ENCODE results near the gene CMIP. TPM values are rescaled to one million over a fixed set of nuclear protein-coding genes. Genes with fewer than 3 reads are reported as not detected.
A peak's percentile ranks its signal among the peaks of the same experiment; 100 is the strongest.

The CMIP gene
- total RNA-seq, 4 donors from 2014 or later, result 40.0 to 69.6 (median 47.0) TPM

DNA sequence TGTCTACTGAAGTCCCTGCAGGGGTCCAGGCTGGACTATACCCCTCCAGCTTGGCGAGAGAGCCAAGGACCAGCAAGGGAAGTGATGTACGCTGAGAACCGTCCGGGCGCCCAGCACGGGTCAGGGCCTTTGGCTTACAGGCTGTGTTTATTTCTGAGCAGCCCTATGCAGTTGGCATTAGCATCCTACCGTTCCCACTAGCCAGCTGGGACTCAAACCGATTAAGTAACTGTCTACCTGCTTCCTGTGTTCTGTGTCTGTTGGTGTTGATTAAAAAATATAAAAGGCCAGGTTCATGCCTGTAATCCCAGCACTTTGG, 73.8 kb downstream of the CMIP start:
- H3K27me3 ChIP-seq, result no peaks in the 10 kb centered on the region
- H3K4me1 ChIP-seq, result peaks cover 4 to 24% (median 8%) of the 10 kb centered on the region in 4 donors
- DNase-seq, result no peak
- no peak overlapping the region for H3K27ac ChIP-seq
- intact Hi-C loops (cut with DNase I; ENCODE audit: low total_unique reads), result no loop called here
- in situ Hi-C loops (cut with MboI; ENCODE audit: low pct_ligation_motif_present in 1 of 4, low pct_unique_long_range_greater_than_20kb in 1 of 4, low sequenced_read_pairs in 3 of 4), result no loop called here
- H3K36me3 ChIP-seq, result no peaks in the 10 kb centered on the region
- WGBS, 2 donors (ENCODE audit: low coverage in 1 of 2), result 88% methylated on average over 6 of the region's 8 CpGs; no CpG with 5 or more reads in 1 of the 2 donors
- H3K9me3 ChIP-seq, result no peaks in the 10 kb centered on the region
- TF ChIP-seq EP300 (IDR thresholded peaks at IDR 0.05; ENCODE audit: low read depth) (no peak), POLR2AphosphoS5 (IDR thresholded peaks at IDR 0.05) (no peak), POLR2A (IDR thresholded peaks at IDR 0.05) (no peak)
- TF ChIP-seq, protein P1, sequence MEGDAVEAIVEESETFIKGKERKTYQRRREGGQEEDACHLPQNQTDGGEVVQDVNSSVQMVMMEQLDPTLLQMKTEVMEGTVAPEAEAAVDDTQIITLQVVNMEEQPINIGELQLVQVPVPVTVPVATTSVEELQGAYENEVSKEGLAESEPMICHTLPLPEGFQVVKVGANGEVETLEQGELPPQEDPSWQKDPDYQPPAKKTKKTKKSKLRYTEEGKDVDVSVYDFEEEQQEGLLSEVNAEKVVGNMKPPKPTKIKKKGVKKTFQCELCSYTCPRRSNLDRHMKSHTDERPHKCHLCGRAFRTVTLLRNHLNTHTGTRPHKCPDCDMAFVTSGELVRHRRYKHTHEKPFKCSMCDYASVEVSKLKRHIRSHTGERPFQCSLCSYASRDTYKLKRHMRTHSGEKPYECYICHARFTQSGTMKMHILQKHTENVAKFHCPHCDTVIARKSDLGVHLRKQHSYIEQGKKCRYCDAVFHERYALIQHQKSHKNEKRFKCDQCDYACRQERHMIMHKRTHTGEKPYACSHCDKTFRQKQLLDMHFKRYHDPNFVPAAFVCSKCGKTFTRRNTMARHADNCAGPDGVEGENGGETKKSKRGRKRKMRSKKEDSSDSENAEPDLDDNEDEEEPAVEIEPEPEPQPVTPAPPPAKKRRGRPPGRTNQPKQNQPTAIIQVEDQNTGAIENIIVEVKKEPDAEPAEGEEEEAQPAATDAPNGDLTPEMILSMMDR (IDR thresholded peaks at IDR 0.05), result no peak
- H3K4me3 ChIP-seq, result no peak overlapping the region

DNA sequence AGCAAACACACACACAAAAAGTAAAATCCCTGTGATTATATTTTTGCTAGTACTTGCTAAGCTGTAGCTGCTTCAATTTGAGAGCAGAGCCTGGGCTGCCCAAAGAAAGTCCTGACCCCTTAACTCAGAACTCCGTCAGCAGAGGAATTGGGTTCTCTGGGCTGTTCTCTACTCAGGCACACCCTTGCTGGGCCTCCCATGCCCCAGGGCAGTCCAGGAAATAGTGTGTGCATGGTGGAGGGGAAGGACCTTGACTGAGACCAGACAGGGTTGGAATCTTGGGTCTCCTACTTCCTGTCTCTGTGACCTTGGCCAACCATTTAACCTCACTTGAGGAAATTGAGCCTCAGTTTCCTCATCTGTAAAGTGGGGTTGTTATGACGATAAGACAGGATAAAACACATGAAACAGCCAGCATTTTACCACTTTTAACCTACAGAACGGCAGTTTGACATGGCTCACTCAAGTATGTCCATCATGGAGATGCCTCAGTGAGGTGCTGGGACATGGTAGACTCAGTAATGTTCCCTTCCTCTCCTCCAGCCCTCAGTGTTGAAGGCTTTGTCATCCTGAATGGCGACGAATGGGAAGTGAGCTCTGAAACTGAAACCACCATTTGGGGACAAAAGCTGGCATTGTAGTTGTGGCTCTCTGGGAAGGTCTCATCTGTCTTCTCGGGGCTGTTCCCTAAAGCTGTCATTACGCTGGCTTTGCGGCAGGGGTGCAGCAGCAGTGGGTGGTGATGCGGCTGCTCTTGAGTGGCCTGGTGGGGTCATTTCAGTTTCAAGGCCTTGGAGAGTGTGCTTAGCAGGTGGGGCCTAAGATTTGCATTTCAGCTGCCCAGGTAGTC, 74.9 kb downstream of the CMIP start:
- Histone ChIP-seq H3K9me3 (no peaks in the 10 kb centered on the region), H3K4me3 (no peak overlapping the region), H3K36me3 (no peaks in the 10 kb centered on the region), H3K27me3 (no peaks in the 10 kb centered on the region), H3K27ac (peak overlapping the region in 1 of 4 donors; percentile 48), H3K4me1 (peaks cover 0 to 15% (median under 1%) of the 10 kb centered on the region in 4 donors)
- no peak for TF ChIP-seq POLR2A (IDR thresholded peaks at IDR 0.05)
- TF ChIP-seq, protein P1 (IDR thresholded peaks at IDR 0.05), result no peak
- TF ChIP-seq EP300 (IDR thresholded peaks at IDR 0.05; ENCODE audit: low read depth), result no peak
- TF ChIP-seq POLR2AphosphoS5 (IDR thresholded peaks at IDR 0.05), result no peak
- WGBS, 2 donors (ENCODE audit: low coverage in 1 of 2), result 80% methylated on average over 9 of the region's 9 CpGs; no CpG with 5 or more reads in 1 of the 2 donors
- intact Hi-C loops (cut with DNase I; ENCODE audit: low total_unique reads) (no loop called here), in situ Hi-C loops (cut with MboI; ENCODE audit: low pct_ligation_motif_present in 1 of 4, low pct_unique_long_range_greater_than_20kb in 1 of 4, low sequenced_read_pairs in 3 of 4) (no loop called here)
- no peak for DNase-seq

DNA sequence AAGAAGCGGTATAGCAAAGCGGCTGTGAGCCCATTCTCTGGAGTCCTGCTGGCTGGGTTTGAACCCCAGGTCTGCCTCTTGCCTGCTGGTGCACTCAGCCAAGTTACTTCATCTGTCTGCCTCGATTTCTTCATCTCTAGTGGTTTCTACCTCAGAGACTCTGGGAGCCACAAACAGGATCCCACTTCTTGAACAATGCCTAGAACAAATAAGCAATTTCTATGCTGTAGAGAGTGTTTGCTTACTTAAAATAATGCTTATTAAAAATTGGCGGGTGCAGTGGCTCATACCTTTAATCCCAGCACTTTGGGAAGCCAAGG, 75.5 kb downstream of the CMIP start:
- H3K36me3 ChIP-seq, result no peaks in the 10 kb centered on the region
- in situ Hi-C loops (cut with MboI; ENCODE audit: low pct_ligation_motif_present in 1 of 4, low pct_unique_long_range_greater_than_20kb in 1 of 4, low sequenced_read_pairs in 3 of 4) (no loop called here), intact Hi-C loops (cut with DNase I; ENCODE audit: low total_unique reads) (no loop called here)
- no peaks in the 10 kb centered on the region for H3K9me3 ChIP-seq
- WGBS, 2 donors (ENCODE audit: low coverage in 1 of 2), result 88 to 100% methylated on average over 1 to 4 of the region's 4 CpGs
- no peak overlapping the region for H3K4me3 ChIP-seq
- peaks cover 0 to 15% (median 0%) of the 10 kb centered on the region in 4 donors for H3K4me1 ChIP-seq
- no peaks in the 10 kb centered on the region for H3K27me3 ChIP-seq
- DNase-seq, result no peak
- peak overlapping the region in 1 of 4 donors; percentile 2 for H3K27ac ChIP-seq
- TF ChIP-seq POLR2AphosphoS5 (IDR thresholded peaks at IDR 0.05), result no peak
- no peak for TF ChIP-seq EP300 (IDR thresholded peaks at IDR 0.05; ENCODE audit: low read depth)
- TF ChIP-seq POLR2A (IDR thresholded peaks at IDR 0.05), result no peak
- TF ChIP-seq, protein P1 (IDR thresholded peaks at IDR 0.05), result no peak

DNA sequence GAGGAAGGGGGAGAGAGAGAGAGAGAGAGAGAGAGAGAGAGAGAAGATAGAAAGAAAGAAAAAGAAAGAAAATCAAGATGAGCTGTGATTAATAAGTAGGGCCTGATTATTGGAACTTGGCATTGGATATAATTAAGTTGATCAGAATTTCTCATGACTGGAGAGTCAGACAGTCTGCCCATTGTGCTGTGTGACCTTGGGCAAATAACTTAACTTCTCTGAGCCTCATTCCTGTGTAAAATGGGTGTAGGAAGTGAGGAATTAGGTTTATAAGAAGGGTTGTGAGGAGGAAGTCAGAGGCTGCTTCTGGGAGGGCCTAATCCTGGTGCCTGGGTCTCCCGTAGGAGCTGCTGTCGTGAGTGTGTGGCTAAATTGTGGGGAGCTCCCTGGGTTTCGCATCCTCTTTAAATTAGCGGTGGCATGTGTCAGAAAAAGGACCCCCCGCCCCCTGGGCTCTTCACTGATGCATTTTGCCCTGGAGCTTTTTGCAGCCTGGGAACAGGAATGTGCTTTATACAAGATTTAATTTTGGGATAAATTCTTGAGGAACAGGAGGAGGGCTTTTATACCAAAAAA, 76.0 kb downstream of the CMIP start:
- peaks cover 0 to 15% (median 0%) of the 10 kb centered on the region in 4 donors for H3K4me1 ChIP-seq
- in situ Hi-C loops (cut with MboI; ENCODE audit: low pct_ligation_motif_present in 1 of 4, low pct_unique_long_range_greater_than_20kb in 1 of 4, low sequenced_read_pairs in 3 of 4) (no loop called here), intact Hi-C loops (cut with DNase I; ENCODE audit: low total_unique reads) (no loop called here)
- no peak for TF ChIP-seq POLR2AphosphoS5 (IDR thresholded peaks at IDR 0.05)
- TF ChIP-seq, protein P1 (IDR thresholded peaks at IDR 0.05), result no peak
- TF ChIP-seq POLR2A (IDR thresholded peaks at IDR 0.05), result no peak
- TF ChIP-seq EP300 (IDR thresholded peaks at IDR 0.05; ENCODE audit: low read depth), result no peak
- 78 to 94% methylated on average over 3 to 5 of the region's 5 CpGs for WGBS, 2 donors (ENCODE audit: low coverage in 1 of 2)
- H3K36me3 ChIP-seq, result no peaks in the 10 kb centered on the region
- DNase-seq, result no peak
- H3K27ac ChIP-seq, result no peak overlapping the region
- H3K4me3 ChIP-seq, result no peak overlapping the region
- H3K27me3 ChIP-seq, result no peaks in the 10 kb centered on the region
- H3K9me3 ChIP-seq, result no peaks in the 10 kb centered on the region

Data from transverse colon (tissue), 4 donors.